Heart right ventricle (tissue), 16 donors: ENCODE data around the gene TLE3. TPM values are rescaled to one million over a fixed set of nuclear protein-coding genes. Genes with fewer than 3 reads are reported as not detected.

Experiments
- ATAC-seq, 8 donors: fragments of 200-7000 bp; cut with Tn5 transposase; one replicate each; pipeline ENCODE4 v1.9.1; 2020; ENCODE audit warnings: mild to moderate bottlenecking in 8 of 8, moderate library complexity in 8 of 8, moderate number of reproducible peaks in 1 of 8
- DNase-seq, 2 donors: peaks; one replicate each; pipeline ENCODE4 v3.0.0-alpha.2; 2020
- H3K27ac ChIP-seq, 10 donors: fragments of 200-600 bp; sonication (generic) in 2 of 10; one replicate each; pipeline versions ENCODE4 v1.5.0 to v1.8.0; 2020 to 2022; ENCODE audit warnings: mild to moderate bottlenecking in 3 of 10
- H3K27me3 ChIP-seq, 7 donors: fragments of 200-600 bp; one replicate each; pipeline ENCODE4 v1.8.0; 2021 to 2022; ENCODE audit warnings: mild to moderate bottlenecking in 2 of 7
- H3K36me3 ChIP-seq, 9 donors: fragments of 200-600 bp; sonication (generic) in 1 of 9; one replicate each; pipeline versions ENCODE4 v1.5.0 to v1.8.0; 2020 to 2022; ENCODE audit warnings: mild to moderate bottlenecking in 2 of 9
- H3K4me1 ChIP-seq, 9 donors: fragments of 200-600 bp; sonication (generic) in 1 of 9; one replicate each; pipeline versions ENCODE4 v1.5.0 to v1.8.0; 2020 to 2022; ENCODE audit warnings: mild to moderate bottlenecking in 4 of 9
- H3K4me3 ChIP-seq, 10 donors: fragments of 200-600 bp; sonication (generic) in 2 of 10; one replicate each; pipeline versions ENCODE4 v1.5.0 to v1.8.0; 2020 to 2022; ENCODE audit warnings: mild to moderate bottlenecking in 7 of 10, moderate library complexity in 2 of 10
- H3K9me3 ChIP-seq, 11 donors: fragments of 200-600 bp in 10 of 11; sonication (generic) in 2 of 11; one replicate each; pipeline versions ENCODE4 v1.5.0 to v1.8.0; 2013 to 2022; ENCODE audit warnings: mild to moderate bottlenecking in 2 of 11, control low read depth in 1 of 11, moderate library complexity in 1 of 11
- CTCF ChIP-seq, 9 donors: fragments of 200-600 bp; sonication (generic) in 2 of 9; IDR thresholded peaks; one replicate each; pipeline versions ENCODE4 v1.5.0 to v1.8.0; 2021 to 2022; ENCODE audit warnings: antibody characterized with exemption in 9 of 9, mild to moderate bottlenecking in 5 of 9, moderate library complexity in 1 of 9
- WGBS, 2 donors: extraction: QIAGEN DNeasy Blood & Tissue Kit; methylation state at CpG; one replicate each; pipeline ENCODE4 v1.1.7; 2013; ENCODE audit warnings: inconsistent platforms in 1 of 2; 5-methylcytosine and 5-hydroxymethylcytosine counted together
- intact Hi-C, 10 donors: fragments of 100-400 bp; cut with DNase I; formaldehyde crosslinking; loops; one replicate each; pipeline versions ENCODE4 v1.11.1 to v1.14.2; 2022
- polyA plus RNA-seq, 2 donors: library from polyadenylated mRNA; stranded (reverse); fragments of 200-250 nt; gene quantifications; one replicate each; pipeline ENCODE4 v1.2.3, GENCODE V29; 2013
- total RNA-seq, 10 donors: library from RNA; stranded (reverse); fragmentation: NEBNext Ultra II Directional in 3 of 10; extraction: Animal tissue kit (Norgen Biotek cat#: 25700) in 3 of 10; gene quantifications; one replicate each; pipeline versions ENCODE4 v1.2.1 to v1.2.4, GENCODE V29; 2021 to 2023
- donor health status: Arrhythmogenic right ventricular cardiomyopathy.
- donor health status: ischemic (EF 13 %, LVEDD 7.1; RV severe dilation, severe dysfunction).
- donor health status: healthy with polysubstance abuse.
- donor health status: DM: no; HTN: yes; CAD: no.
- donor health status: DM: no; HTN: no; CAD: no.
- donor health status: ischemic (EF 25% LVEDD 6.9; RV normal size, moderate dysfunction).
- donor health status: ischemic (EF 25% LVEDD 5.7; RV mildly dilated, moderate dysfunction).
- donor health status: healthy.
- donor health status: DM: yes; HTN: yes; CAD: no.
- donor health status: Ischemic cardiomyopathy.
- donor health status: ischemic (EF 35%, LVEDD 5.7; RV mildly dilated, moderate dysfunction).
- donor health status: nonischemic (EF 11% LVEDD 7.7; RV severe dilation, severe dysfunction).
- donor health status: DM: yes; HTN: yes; CAD: no.
- donor health status: PGD.
- donor health status: ischemic (EF 29% LVEDD 5.4; RV normal size, mild dysfunction).
- donor health status: nonischemic (EF 23%, LVEDD 6.1; RV moderate dilation, normal function).

TLE3 gene
- total and polyA plus RNA-seq, 12 donors, result 7.5 to 21.7 (median 12.6) TPM

- Histone ChIP-seq H3K4me1 (peaks cover 2 to 40% (median 11%) of the 10 kb centered on the region in 9 donors), H3K9me3 (no peaks in the 10 kb centered on the region), H3K27ac (no peak overlapping the region), H3K27me3 (no peaks in the 10 kb centered on the region), H3K36me3 (peaks cover 0 to 100% (median 6%) of the 10 kb centered on the region in 9 donors), H3K4me3 (no peak overlapping the region)
- intact Hi-C loops, result no loop called here
- WGBS, 2 donors, result 96 to 98% methylated on average over 6 of the region's 6 CpGs
- ATAC-seq (no peak), DNase-seq (no peak)
- no peak for TF ChIP-seq CTCF (IDR thresholded peaks at IDR 0.05)
Observed at GRCh38 chr15:70067681-70068080, 30.0 kb downstream of the TLE3 start.

GRCh38 chr15:70067011-70067410 lies 30.7 kb downstream of the TLE3 start:
- Histone ChIP-seq H3K4me3 (no peak overlapping the region), H3K4me1 (peaks cover 8 to 47% (median 18%) of the 10 kb centered on the region in 9 donors), H3K27me3 (no peaks in the 10 kb centered on the region), H3K9me3 (no peaks in the 10 kb centered on the region), H3K36me3 (peaks cover 0 to 100% (median 6%) of the 10 kb centered on the region in 9 donors), H3K27ac (no peak overlapping the region)
- ATAC-seq (no peak), DNase-seq (no peak)
- TF ChIP-seq CTCF (IDR thresholded peaks at IDR 0.05), result no peak
- intact Hi-C loops, result no loop called here
- WGBS, 2 donors, result 94 to 96% methylated on average over 2 of the region's 2 CpGs

- DNase-seq (no peak), ATAC-seq (no peak)
- H3K27me3 ChIP-seq, result no peaks in the 10 kb centered on the region
- H3K36me3 ChIP-seq, result peaks cover 0 to 100% (median 6%) of the 10 kb centered on the region in 9 donors
- H3K4me1 ChIP-seq, result peaks cover 10 to 53% (median 22%) of the 10 kb centered on the region in 9 donors
- no peak overlapping the region for H3K4me3 ChIP-seq
- H3K27ac ChIP-seq, result no peak overlapping the region
- intact Hi-C loops, result no loop called here
- WGBS, 2 donors, result 87 to 91% methylated on average over 5 of the region's 5 CpGs
- no peaks in the 10 kb centered on the region for H3K9me3 ChIP-seq
- TF ChIP-seq CTCF (IDR thresholded peaks at IDR 0.05), result no peak
Observed at GRCh38 chr15:70066447-70066846, 31.3 kb downstream of the TLE3 start.

GRCh38 chr15:70066004-70066403 lies 31.7 kb downstream of the TLE3 start:
- DNase-seq (no peak), ATAC-seq (no peak)
- Histone ChIP-seq H3K27me3 (no peaks in the 10 kb centered on the region), H3K4me3 (no peak overlapping the region), H3K4me1 (peaks cover 10 to 57% (median 22%) of the 10 kb centered on the region in 9 donors), H3K36me3 (peaks cover 0 to 100% (median 6%) of the 10 kb centered on the region in 9 donors), H3K9me3 (no peaks in the 10 kb centered on the region), H3K27ac (no peak overlapping the region)
- WGBS, 2 donors, result 92 to 95% methylated on average over 12 of the region's 12 CpGs
- intact Hi-C loops, result no loop called here
- TF ChIP-seq CTCF (IDR thresholded peaks at IDR 0.05), result no peak
